ENCODE data around the gene MYLIP.
A peak's percentile ranks its signal among the peaks of the same experiment; 100 is the strongest.

Gene MYLIP

DNA sequence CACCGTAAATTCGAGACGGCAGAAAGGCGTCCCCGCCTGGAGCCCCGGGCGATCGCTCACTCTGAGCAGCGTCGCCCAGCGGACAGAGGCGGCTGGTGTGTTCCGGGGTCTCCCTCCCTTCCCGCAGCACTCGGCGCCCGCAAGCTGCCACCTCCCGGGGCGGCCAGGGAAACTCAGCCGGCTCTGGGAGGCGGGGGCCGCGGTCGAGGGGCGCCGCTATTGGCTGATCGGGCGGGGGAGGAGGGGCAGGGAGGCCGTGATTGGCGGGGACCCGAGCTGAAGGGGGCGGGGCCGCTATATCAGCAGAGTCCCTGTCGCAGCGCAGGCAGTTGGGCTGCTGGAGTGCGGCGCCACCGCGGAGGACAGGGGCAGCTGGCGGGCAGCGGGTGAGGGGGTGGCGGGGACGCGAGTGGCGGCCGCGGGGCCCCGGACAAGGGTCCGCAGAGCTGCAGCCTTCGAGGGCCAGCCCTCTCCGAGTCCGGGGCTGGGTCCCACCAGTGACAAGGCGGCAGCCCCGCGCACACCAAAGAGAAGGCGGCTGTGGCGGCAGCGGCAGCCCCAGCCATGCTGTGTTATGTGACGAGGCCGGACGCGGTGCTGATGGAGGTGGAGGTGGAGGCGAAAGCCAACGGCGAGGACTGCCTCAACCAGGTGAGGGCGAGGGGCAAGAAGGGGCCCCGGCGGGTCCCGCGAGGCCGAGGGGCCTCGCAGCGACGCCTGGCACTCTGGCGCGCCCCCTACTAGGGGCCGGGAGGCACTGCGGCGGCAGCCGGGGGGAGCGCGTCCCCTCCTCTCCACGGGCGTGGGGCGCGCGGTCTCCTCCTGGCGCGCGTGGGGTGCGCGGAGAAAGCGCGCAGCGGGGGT is at the start of gene MYLIP:
TSS of gene MYLIP (plus strand) at position 328 of the 864 bp plus-strand sequence. CDS start at position 565, 237 bp downstream.
- peak; percentile 96 to 97 for DNase-seq (ENCODE audit: low read depth in 1 of 2, low spot score in 1 of 2)

- no peak for DNase-seq (ENCODE audit: low read depth in 1 of 2, low spot score in 1 of 2)
These were observed 49.5 kb upstream of the MYLIP start for GRCh38 chr6:16079354-16079753.

DNA sequence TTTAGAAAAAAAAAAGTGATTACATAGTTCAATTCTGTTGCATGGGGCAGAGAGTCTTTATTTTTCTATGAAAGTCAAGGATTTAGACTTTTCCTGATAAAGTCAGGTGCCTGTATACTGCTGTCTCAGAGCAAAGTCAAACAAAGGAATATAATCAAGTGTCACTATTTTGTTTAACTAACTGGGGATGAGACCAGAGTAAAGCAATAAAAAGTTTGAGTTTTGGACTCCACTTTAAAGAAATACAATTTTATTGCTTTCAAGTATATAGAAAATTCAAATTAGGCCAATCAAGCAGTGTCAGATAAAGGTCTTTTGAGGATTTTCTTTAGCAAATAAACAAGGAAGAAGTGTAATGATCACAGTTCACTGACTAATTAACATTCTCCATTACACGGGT is 48.7 kb upstream of the MYLIP start:
- DNase-seq (ENCODE audit: low read depth in 1 of 2, low spot score in 1 of 2), result no peak

GRCh38 chr6:16081326-16081725 is 47.6 kb upstream of the MYLIP start:
- DNase-seq (ENCODE audit: low read depth in 1 of 2, low spot score in 1 of 2), result no peak

DNA sequence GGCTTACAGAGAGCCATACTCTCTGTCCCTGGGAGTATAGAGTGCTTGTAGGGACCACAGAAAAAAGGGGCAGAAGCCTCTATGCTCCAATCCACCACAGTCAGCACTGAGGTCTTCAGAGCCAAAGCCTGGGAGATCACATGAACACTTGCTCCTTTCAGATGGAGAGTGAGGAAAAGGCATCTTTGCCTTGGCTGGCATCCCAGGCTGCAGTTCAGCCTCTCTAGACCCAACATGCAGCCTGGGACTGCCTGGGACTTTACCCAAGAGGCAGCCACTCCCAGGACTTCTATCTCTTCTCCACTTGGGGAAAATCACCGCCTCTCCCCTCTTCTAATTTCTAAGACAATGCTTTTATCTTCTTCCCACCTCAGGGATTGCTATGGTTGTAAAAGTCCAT is 46.5 kb upstream of the MYLIP start:
- no peak for DNase-seq (ENCODE audit: low read depth in 1 of 2, low spot score in 1 of 2)

DNA sequence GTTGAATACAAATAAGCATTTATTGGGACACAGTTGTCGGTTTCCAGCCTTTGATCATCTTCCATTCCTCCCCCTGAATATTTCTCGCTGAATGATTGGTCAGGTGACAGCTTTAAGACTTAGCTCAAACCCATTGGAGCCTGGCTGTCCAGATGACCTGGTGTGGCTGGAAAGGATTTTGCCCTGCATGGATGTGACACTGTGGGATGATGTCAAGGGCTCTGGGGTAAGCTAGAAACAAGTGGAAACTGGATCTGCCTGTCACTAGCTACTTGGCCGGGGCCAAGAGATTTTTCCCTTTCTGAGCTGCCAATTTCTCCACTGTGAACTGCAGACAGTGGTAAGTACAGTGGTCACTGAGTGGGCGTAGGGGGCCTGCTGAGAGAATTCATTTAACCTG is 41.9 kb upstream of the MYLIP start:
- DNase-seq (ENCODE audit: low read depth in 1 of 2, low spot score in 1 of 2), result no peak

DNA sequence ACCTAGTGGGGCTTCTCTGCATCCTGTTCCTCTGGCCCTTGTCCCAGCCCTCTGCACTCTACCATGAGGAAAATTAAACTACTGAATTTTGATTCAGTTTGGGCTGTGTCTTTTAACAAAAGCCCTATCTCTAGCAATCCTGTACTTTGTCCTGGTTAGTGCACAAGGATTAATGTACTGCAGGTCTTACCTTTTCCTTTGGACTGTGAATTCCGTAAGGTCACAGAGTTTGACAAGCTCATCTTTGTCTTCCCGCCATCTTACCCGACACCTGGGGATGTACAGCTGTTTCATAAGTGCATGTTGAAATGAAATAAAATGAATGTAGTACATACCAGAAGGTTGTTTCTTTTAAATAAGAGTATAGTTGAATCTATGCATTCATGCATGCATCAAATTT is 41.5 kb upstream of the MYLIP start:
- DNase-seq (ENCODE audit: low read depth in 1 of 2, low spot score in 1 of 2), result no peak

DNA sequence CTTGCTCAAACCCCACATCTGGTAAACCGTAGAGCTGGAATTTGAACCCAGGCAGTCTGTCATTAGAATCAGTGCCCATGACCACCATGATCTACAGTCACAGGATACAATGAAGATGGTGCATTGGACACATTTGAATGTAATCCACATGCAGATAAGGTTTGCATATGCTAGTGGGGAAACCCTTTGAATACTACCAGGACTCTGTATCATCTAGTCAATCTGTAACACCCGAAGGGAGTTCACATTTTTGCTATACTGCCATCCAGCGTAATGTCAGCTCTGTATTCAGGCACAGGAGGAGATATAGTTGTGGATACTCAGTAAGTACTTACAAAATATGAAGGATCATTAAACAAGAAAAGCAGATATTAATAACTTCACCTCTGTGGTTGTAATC is 40.5 kb upstream of the MYLIP start:
- no peak for DNase-seq (ENCODE audit: low read depth in 1 of 2, low spot score in 1 of 2)

DNA sequence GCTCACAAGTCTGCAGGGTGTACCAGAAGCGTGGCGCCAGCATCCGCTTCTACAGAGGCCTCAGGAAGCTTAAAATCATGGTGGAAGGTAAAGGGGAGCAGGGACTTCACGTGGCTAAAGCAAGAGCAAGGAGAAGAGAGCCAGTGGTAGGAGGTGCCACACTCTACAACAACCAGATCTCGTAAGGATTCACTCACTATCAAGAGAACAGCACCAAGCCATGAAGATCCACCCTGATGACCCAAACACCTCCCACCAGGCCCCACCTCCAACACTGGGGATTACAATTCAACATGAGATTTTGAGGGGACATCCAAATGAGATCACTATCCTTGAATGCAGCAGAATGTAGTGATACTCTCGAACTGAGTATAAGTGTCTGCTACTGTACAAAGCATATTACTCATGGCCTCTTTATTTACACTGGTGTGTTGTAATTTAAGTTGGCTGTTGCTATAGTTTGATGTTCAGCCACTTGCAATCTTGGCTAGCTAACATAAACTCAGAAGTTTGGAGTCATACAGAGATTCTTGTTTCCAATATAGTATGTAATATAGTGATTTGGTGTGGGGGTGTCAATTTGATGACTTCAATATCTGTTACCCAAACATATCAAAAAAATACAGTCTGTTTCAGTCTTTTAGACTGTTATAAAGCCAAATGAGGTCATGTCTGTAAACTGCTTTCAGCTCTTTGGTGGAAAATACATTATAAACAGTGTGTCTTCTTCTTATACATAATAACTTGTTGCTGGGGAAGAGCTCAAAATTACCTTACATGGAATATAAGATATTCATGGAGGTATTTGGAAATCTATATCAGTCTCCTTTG is 39.4 kb upstream of the MYLIP start:
- DNase-seq (ENCODE audit: low read depth in 1 of 2, low spot score in 1 of 2), result no peak

GRCh38 chr6:16090452-16090851 is 38.4 kb upstream of the MYLIP start:
- no peak for DNase-seq (ENCODE audit: low read depth in 1 of 2, low spot score in 1 of 2)

DNA sequence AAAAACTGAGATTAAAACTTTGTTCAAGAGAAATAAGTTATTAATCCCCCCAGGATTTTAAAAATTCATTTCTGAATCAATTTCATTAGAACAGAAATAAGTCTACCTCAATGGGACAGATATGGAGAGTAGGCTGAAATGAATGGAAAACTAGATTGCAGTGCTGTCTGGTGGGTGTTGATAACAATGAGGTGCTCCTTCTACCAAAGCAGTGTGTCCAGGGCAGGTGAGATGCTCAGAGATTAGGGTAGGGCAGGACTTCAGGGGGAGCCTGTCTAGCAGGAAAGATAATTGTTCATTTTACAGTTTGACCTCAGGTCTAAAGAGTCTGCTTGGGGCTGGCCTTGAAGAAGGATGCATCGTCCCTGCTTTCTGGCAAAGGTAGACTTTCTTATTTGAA is 38.0 kb upstream of the MYLIP start:
- DNase-seq (ENCODE audit: low read depth in 1 of 2, low spot score in 1 of 2), result no peak

GRCh38 chr6:16092140-16092539 is 36.7 kb upstream of the MYLIP start:
- no peak for DNase-seq (ENCODE audit: low read depth in 1 of 2, low spot score in 1 of 2)

DNA sequence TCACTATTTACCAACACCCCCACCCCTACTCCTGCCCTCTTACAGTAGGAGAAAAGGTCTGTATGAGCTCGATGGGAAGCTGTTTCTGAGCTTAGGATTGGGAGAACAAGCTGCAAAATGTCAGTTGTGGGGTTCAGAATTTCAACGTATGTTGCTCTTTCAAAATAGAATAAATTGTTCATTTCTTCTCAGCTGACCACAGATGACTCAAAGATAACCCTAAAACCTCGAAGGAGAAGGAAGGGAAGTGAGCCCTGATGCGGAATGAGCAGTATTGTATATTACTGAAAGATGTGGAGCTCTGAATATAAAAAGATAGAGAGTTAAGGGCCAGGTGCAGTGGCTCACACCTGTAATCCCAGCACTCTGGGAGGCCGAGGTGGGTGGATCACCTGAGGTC is 35.9 kb upstream of the MYLIP start:
- DNase-seq (ENCODE audit: low read depth in 1 of 2, low spot score in 1 of 2), result no peak

GRCh38 chr6:16095180-16095579 is 33.7 kb upstream of the MYLIP start:
- DNase-seq (ENCODE audit: low read depth in 1 of 2, low spot score in 1 of 2), result no peak

DNA sequence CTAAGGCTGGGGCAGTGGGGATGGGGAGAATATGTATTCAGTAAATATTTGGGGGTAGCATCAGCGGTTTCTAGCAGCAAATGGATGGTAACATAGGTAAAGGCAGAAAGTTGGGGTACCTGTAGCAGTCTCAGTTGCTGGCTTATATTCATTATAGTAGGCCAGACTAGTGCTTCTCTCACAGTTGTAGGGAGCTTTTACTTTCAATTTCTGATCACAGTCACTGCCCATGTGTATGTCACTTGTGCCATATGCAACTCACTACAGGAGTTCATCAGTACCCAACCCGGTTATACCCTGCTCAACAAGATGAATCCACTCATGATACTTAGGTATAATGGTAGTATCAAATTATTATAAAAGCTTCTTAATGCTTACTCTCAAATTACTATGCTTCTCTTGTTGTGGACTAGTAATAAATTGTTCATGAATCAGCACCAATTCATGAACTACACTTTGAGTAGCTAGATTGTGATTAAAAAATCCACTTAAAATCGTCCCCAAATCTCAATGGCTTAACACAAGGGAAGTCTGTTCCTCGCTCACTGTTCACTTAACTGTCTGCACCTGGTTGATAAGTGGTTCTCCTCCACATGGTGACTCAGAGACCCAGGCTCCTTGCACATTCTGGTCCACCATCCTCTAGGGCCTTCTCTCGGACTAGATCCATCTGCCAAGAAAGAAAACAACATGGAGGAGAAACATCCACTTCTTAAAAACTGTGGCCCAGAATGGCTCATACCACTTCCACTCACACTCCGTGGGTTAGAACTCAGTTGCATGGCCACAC is 31.3 kb upstream of the MYLIP start:
- DNase-seq (ENCODE audit: low read depth in 1 of 2, low spot score in 1 of 2), result no peak

GRCh38 chr6:16098211-16098610 is 30.7 kb upstream of the MYLIP start:
- no peak for DNase-seq (ENCODE audit: low read depth in 1 of 2, low spot score in 1 of 2)

DNA sequence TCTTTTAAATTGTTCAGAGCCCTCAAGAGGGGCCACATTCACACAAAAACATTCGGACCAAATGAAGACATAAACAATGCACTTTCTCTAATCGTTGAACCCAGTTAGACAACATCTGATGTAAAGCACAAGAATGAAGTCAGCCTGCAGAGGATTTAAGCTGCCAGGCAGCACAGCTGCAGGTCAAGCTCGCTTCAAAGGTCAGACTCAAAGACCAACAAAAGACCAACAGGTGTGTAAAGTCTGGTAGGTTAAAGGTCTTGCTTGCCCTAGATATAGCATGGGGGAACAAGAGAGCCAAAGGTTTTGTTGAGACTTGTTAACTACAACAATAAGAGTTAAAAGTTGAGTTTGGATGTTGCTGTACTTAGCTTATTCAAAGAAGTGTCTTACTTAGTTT is 26.7 kb upstream of the MYLIP start:
- DNase-seq (ENCODE audit: low read depth in 1 of 2, low spot score in 1 of 2), result no peak

DNA sequence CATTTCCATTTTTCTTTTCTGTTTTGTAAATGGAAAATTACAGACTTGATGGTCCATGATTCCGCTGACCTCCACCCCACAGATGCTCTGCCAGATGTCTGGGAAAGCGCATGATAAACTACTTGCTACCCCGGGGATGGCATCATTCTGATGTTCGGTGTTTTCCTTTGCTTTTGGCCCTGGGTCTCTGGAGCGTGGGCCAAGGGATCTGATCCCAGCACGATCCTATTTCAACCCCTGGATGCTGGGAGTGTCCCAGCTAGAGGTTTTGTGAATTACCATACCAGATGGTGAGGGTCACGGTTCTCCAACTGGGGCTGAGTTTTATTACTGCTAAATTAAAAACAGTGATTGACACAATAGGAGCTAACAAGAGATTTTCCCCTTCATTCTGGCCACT is 25.2 kb upstream of the MYLIP start:
- DNase-seq (ENCODE audit: low read depth in 1 of 2, low spot score in 1 of 2), result no peak

GRCh38 chr6:16104624-16105433 is 24.1 kb upstream of the MYLIP start:
- DNase-seq (ENCODE audit: low read depth in 1 of 2, low spot score in 1 of 2), result no peak

DNA sequence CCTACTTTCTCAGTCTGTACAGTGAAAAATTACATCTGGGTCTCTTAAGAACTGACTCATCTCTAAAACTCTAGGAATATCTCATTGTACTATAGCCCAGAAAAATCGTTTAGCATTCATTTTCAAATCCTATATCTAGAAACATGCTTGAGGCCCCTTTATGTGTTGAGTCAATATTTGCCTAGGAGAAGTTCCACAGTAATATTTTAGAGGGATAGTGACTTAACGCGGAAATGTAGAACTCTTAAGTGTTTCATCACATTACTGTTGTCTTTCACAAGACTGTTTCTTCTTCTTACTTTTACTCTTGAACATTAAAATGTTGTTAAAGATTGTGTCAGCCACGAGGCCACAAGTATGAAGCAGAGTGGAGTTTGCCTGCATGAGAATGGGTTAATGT is 23.0 kb upstream of the MYLIP start:
- no peak for DNase-seq (ENCODE audit: low read depth in 1 of 2, low spot score in 1 of 2)
